Karpas-422 (cell line): Measurements from ENCODE around the gene HIVEP3. TPM values are rescaled to one million over a fixed set of nuclear protein-coding genes. Genes with fewer than 3 reads are reported as not detected.

Source experiments
- DNase-seq: peaks from one replicate; pipeline ENCODE4 v3.0.0-alpha.2; 2015
- H2AFZ ChIP-seq: fragments of 200-600 bp; sonication (generic); 2 replicates; pipeline ENCODE4 v1.6.1; 2014; ENCODE audit warnings: antibody characterized with exemption, low read length, mixed read lengths
- H3K27ac ChIP-seq: fragments of 200-600 bp; sonication (generic); 2 replicates; pipeline ENCODE4 v1.5.1; 2014; ENCODE audit warnings: mild to moderate bottlenecking, low read length, moderate library complexity
- H3K27me3 ChIP-seq: fragments of 200-600 bp; sonication (generic); 2 replicates; pipeline ENCODE4 v1.6.1; 2014; ENCODE audit warnings: low read length, mixed read lengths
- H3K36me3 ChIP-seq: fragments of 200-600 bp; sonication (generic); 2 replicates; pipeline ENCODE4 v1.6.1; 2014; ENCODE audit warnings: low read length, mixed read lengths; ENCODE audit not compliant: insufficient read depth
- H3K4me1 ChIP-seq: fragments of 200-600 bp; sonication (generic); 2 replicates; pipeline ENCODE4 v1.6.1; 2014; ENCODE audit warnings: mild to moderate bottlenecking, low read length, mixed read lengths
- H3K4me2 ChIP-seq: fragments of 200-600 bp; sonication (generic); 2 replicates; pipeline ENCODE4 v1.6.1; 2014; ENCODE audit warnings: low read length, low read depth, mild to moderate bottlenecking; ENCODE audit not compliant: poor library complexity, severe bottlenecking
- H3K4me3 ChIP-seq: fragments of 200-600 bp; sonication (generic); 2 replicates; pipeline ENCODE4 v1.5.1; 2014; ENCODE audit warnings: mild to moderate bottlenecking, antibody characterized with exemption, low read length, mixed read lengths
- H3K79me2 ChIP-seq: fragments of 200-600 bp; sonication (generic); 2 replicates; pipeline ENCODE4 v1.6.1; 2014; ENCODE audit warnings: mild to moderate bottlenecking, low read length, mixed read lengths
- H3K9ac ChIP-seq: fragments of 200-600 bp; sonication (generic); 2 replicates; pipeline ENCODE4 v1.6.0; 2014; ENCODE audit warnings: low read length
- H3K9me2 ChIP-seq: fragments of 200-600 bp; sonication (generic), shearing (Covaris generic); replicated peaks from 2 replicates; pipeline ENCODE4 v1.6.0; 2014; ENCODE audit warnings: mild to moderate bottlenecking, low read length, moderate library complexity; ENCODE audit not compliant: insufficient read depth
- H3K9me3 ChIP-seq: fragments of 300-700, 200-600 bp; sonication (generic); 2 replicates; pipeline ENCODE4 v1.6.1; 2014; ENCODE audit warnings: low read length, mixed read lengths
- H4K20me1 ChIP-seq: fragments of 200-600 bp; sonication (generic); 2 replicates; pipeline ENCODE4 v1.6.1; 2014; ENCODE audit warnings: mild to moderate bottlenecking, antibody characterized with exemption, low read length, low read depth; ENCODE audit not compliant: insufficient read depth
- total RNA-seq: library from RNA; depleted of rRNA; stranded (reverse); fragments of >200 nt; shearing (Covaris generic); gene quantifications from 2 replicates; pipeline ENCODE4 v1.2.3, GENCODE V29; 2014; ENCODE audit warnings: low replicate concordance

Gene HIVEP3
- total RNA-seq, 1 experiment from 2014 or later: 1.3 TPM

DNA sequence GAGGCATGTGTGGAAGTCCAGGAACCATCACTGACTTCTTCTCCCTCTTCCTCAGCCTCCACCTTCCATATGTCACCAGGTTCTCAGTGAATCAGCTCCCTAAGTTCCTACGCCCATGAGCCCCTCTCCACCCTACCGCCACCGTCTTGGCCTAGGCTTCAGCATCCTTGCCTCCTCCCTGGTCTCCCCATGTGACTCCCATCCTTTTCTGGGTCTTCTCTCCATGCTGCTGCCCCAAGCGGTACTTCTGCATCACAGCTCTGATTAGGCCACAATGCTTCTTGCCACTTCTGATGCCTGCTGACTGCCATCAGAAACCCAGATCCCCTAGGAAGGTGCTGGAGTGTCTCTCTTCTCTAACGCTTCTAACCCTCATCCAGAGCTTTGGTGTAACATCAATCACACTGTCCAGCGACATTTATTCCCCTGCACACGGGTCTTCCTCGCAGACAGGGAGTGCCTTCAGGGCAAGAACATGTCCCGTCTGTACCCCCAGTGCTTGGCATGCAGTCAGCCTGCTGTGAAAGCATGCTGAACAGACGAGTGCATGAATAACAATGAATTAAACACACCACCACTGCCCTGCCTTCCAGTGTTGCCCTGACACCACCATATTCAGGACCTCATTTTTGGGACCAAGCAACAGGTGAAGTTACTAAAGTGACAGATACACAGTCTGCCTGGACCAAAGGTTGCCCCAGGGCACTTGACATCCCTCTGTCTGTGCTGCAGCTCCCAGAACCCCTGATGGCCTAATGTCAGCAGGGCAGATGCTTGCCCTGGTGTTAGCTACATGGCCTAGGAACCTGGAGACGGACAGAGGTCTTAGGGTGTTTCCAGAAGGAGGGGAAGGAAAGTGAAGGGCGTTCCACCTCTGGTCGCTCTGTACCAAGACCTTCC is 275.6 kb downstream of the HIVEP3 start:
- Histone ChIP-seq H3K36me3 (no peaks in the 10 kb centered on the region), H3K4me1 (peaks cover 27% of the 10 kb centered on the region), H3K9me3 (no peaks in the 10 kb centered on the region), H4K20me1 (0 out of 2 replicates have a peak, but pooled peaks cover 3% of the 10 kb centered on the region), H3K79me2 (no peaks in the 10 kb centered on the region), H3K27me3 (no peaks in the 10 kb centered on the region), H3K4me3 (no peak overlapping the region), H2AFZ (no peak overlapping the region), H3K9ac (no peak overlapping the region), H3K9me2 (no peaks in the 10 kb centered on the region), H3K4me2 (no peak overlapping the region), H3K27ac (no peak overlapping the region)
- no peak for DNase-seq

DNA sequence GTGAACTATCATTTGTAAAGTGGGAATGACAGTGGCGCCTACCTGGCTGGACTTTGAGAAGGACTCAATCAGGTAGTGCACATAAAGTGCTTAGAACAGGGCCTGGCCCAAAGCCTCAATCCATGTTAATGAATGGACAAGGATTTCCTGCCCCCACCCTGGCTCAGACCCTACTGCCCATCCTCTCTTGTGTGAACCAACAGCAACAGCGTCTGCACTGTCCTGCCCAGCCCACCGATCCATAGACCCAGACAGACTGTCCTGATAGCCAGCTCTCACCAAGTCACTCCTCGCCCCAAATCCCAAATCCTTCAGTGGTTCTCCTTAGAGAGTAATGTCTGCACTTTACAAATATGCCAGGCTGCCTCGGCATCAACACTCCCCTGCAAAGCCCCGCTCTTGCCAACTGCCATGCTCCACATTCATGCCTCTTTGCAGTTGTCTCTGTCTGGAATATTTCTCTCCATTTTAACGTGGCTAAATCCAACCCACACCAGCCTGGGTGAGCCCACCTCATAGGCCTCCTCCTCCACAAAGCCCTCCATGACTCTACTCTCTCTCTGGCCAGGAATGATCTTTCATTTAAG is 276.7 kb downstream of the HIVEP3 start:
- H2AFZ ChIP-seq: no peak overlapping the region
- peaks cover 27% of the 10 kb centered on the region for H3K4me1 ChIP-seq
- no peaks in the 10 kb centered on the region for H3K27me3 ChIP-seq
- H3K9me2 ChIP-seq: no peaks in the 10 kb centered on the region
- H4K20me1 ChIP-seq: 0 out of 2 replicates have a peak, but pooled peaks cover 3% of the 10 kb centered on the region
- no peak overlapping the region for H3K9ac ChIP-seq
- no peak for DNase-seq
- no peaks in the 10 kb centered on the region for H3K36me3 ChIP-seq
- no peak overlapping the region for H3K27ac ChIP-seq
- H3K79me2 ChIP-seq: no peaks in the 10 kb centered on the region
- H3K9me3 ChIP-seq: no peaks in the 10 kb centered on the region
- H3K4me3 ChIP-seq: no peak overlapping the region
- H3K4me2 ChIP-seq: no peak overlapping the region

DNA sequence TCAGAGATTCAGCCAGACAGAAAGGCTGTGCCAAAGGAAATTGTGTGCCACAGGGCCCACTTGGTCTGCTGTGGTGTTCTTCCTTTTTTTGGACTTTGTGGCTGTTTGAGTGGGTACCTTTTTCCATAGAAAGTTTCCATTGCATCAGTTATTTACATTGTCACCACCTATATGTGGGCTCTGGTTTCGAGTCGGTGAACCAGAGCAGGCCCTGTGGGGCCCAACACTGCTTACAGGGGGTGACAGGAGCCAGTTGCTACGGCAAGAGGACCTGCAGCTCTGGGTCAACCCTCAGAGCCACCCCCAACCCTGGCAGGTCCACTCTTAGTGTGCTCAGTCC is 277.3 kb downstream of the HIVEP3 start:
- Histone ChIP-seq H3K79me2 (no peaks in the 10 kb centered on the region), H3K27me3 (no peaks in the 10 kb centered on the region), H3K27ac (no peak overlapping the region), H3K9me3 (no peaks in the 10 kb centered on the region), H4K20me1 (0 out of 2 replicates have a peak, but pooled peaks cover 3% of the 10 kb centered on the region), H3K9ac (no peak overlapping the region), H3K4me2 (no peak overlapping the region), H2AFZ (no peak overlapping the region), H3K4me1 (peaks cover 27% of the 10 kb centered on the region), H3K36me3 (no peaks in the 10 kb centered on the region), H3K9me2 (no peaks in the 10 kb centered on the region), H3K4me3 (no peak overlapping the region)
- DNase-seq: no peak

DNA sequence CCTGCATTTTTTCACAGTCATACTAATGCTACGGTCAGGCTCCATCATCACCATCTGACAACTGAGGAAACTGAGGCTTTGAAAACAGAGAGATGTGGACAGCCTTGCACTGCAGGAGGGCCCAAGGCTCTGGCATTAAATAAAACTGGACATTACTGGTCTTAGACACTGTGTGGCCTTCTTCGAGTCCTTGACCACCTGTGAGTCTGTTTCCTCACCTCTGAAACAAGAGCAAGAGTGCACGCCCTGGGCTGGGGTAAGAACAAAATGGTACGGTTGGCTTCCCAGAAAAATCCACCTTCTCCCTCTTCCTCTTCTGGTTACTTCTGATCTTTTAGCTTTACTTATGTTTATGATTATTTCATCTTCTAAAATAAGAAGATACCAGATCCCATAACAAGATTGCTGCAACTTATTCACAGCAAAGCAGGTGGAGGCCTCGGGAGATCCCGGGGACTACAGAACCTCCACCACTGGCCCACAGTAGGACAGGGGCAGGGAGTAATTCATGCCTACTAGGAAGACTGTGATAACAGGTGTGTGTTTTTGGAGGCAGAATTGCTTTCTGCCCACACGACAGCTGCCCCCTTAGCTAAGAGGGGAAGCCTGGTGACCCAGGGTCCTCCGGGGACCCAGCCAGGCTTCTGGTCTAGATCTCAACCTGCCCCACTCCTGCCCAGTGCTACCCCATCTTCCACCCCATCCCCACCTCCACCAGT is 277.8 kb downstream of the HIVEP3 start:
- Histone ChIP-seq H2AFZ (no peak overlapping the region), H3K36me3 (no peaks in the 10 kb centered on the region), H3K4me3 (no peak overlapping the region), H3K9me3 (no peaks in the 10 kb centered on the region), H3K27ac (no peak overlapping the region), H3K4me2 (no peak overlapping the region), H3K4me1 (peaks cover 27% of the 10 kb centered on the region), H4K20me1 (0 out of 2 replicates have a peak, but pooled peaks cover 3% of the 10 kb centered on the region), H3K9ac (no peak overlapping the region), H3K27me3 (no peaks in the 10 kb centered on the region), H3K9me2 (no peaks in the 10 kb centered on the region), H3K79me2 (no peaks in the 10 kb centered on the region)
- no peak for DNase-seq

DNA sequence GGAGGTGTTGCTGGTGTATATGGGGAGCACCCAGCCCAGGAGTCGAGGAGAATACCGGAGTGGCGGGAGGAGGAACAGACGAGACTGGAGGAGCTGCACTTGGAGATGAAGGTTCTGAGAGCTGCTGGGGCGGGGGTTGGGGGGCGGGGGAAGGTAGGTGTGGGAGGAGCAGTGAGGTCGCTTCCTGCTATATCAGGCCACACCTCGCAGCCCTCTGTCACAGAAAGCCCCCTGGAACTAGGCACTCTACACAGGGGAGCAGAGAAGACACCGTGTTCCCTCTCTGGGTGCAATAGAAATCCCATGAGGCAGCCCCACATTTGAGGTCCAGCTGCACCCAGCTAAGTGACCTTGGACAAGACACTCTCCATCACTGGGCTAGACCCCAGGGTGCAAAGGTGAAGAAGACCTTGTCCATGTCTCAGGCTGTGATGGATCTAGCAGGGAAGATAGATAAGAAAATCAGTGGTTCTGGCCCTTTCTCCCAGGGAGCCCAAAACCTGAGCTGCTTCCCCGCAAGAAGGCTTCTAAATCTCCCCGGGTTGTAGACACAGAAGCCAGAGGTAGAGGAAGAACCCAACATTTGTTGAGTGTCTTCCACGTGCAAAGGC is 278.5 kb downstream of the HIVEP3 start:
- Histone ChIP-seq H3K27ac (no peak overlapping the region), H3K9me3 (no peaks in the 10 kb centered on the region), H2AFZ (no peak overlapping the region), H3K36me3 (no peaks in the 10 kb centered on the region), H4K20me1 (0 out of 2 replicates have a peak, but pooled peaks cover 3% of the 10 kb centered on the region), H3K9me2 (no peaks in the 10 kb centered on the region), H3K27me3 (no peaks in the 10 kb centered on the region), H3K79me2 (no peaks in the 10 kb centered on the region), H3K4me3 (no peak overlapping the region), H3K4me2 (no peak overlapping the region), H3K9ac (no peak overlapping the region), H3K4me1 (peaks cover 24% of the 10 kb centered on the region)
- DNase-seq: no peak

DNA sequence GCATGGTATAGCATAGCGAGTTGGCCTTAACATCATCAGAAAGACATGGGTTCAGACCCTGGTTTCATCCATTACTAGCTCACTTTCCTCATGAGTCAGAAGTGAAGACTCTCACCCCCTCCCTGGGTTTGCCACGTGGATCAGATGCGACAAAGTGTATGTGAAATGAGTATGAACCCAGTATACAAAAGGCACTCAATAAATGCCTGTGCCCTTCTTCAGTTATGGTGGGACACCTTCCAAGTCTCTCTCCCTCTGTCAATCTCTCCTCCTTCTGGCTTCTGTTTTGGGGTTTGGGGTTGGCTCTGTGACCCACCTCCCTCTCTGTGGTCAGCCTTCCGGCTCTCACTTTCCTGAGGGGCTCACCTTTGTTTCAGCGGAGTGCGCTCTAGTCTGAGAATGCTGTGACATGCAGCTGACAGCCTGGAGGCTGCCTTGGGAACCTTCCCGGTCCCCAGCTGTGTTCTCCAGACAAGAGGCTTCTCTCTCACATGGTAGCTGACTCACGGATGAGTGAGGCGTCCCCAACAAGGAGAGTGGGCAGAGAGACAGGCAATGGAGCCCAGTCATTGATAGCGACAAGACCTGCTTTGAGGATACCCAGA is 279.3 kb downstream of the HIVEP3 start:
- no peaks in the 10 kb centered on the region for H3K27me3 ChIP-seq
- no peak overlapping the region for H3K4me3 ChIP-seq
- DNase-seq: no peak
- no peaks in the 10 kb centered on the region for H3K9me3 ChIP-seq
- H3K9ac ChIP-seq: no peak overlapping the region
- H3K4me2 ChIP-seq: no peak overlapping the region
- no peaks in the 10 kb centered on the region for H3K79me2 ChIP-seq
- no peaks in the 10 kb centered on the region for H3K9me2 ChIP-seq
- H3K27ac ChIP-seq: no peak overlapping the region
- no peak overlapping the region for H2AFZ ChIP-seq
- H4K20me1 ChIP-seq: 0 out of 2 replicates have a peak, but pooled peaks cover 3% of the 10 kb centered on the region
- H3K4me1 ChIP-seq: peaks cover 18% of the 10 kb centered on the region
- H3K36me3 ChIP-seq: no peaks in the 10 kb centered on the region

DNA sequence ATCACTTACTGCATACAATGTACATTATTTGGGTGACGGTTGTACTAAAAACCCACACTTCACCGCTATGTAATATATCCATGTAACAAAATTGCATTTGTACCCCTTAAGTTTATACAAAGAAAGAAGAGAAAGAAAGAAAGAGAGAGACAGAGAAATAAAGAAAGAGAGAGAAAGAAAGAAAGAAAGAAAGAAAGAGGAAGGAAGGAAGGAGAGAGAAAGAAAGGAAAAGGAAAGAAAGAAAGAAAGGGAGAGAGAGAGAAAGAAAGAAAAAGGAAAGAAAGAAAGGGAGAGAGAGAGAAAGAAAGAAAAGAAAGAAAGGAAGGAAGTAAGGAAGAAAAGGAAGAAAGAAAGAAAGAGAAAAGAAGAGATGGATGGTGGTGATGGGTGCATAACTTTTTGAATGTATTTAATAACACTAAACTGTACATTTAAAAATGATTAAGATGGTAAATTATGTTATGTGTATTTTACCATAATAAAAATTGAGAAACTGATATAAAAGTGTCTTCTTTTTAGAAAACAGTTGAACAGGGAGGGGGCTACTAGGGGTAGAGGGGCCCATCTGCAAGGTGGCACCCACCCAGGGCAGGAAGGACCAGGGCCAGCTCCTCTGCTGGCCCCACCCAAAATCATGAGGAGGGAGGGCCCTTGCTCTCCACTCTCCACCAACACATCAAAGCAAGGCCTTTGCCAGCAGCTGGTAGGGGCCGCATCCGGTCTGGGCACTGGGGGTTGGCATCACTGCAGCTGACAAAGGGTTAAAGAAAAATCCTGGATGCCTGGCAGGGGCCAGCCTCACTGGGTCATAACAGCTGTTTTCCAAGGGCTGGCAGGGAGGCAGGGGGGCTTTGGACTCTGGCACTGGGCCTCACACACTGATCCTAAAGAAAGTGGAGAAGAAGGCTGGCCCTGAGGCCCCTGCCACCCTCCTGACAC is 280.4 kb downstream of the HIVEP3 start:
- Histone ChIP-seq H3K27me3 (no peaks in the 10 kb centered on the region; the same call in 1 of the 2 replicates), H3K9me2 (no peaks in the 10 kb centered on the region), H3K27ac (no peak overlapping the region), H3K9me3 (no peaks in the 10 kb centered on the region), H3K4me3 (no peak overlapping the region), H4K20me1 (0 out of 2 replicates have a peak, but pooled peaks cover 3% of the 10 kb centered on the region), H3K4me1 (peaks cover 18% of the 10 kb centered on the region), H2AFZ (no peak overlapping the region), H3K79me2 (no peaks in the 10 kb centered on the region), H3K4me2 (no peak overlapping the region), H3K36me3 (no peaks in the 10 kb centered on the region), H3K9ac (no peak overlapping the region)
- DNase-seq: no peak
